K562 (cell line): ENCODE results near the gene RTBDN. TPM values are rescaled to one million over a fixed set of nuclear protein-coding genes. Genes with fewer than 3 reads are reported as not detected.

ENCODE experiments used
- ATAC-seq: fragments of 200-7000 bp; cut with Tn5 transposase; 3 replicates; pipeline ENCODE4 v1.9.1; 2020; ENCODE audit warnings: moderate library complexity
- BruUV-seq: library from RNA; stranded (reverse); fragments of 400-500 nt; replicated peaks from 2 replicates; lab custom pipeline; 2021; lab: Mats Ljungman, UMichigan
- CTCF ChIA-PET: fragments of 300-600 bp; formaldehyde crosslinking; extraction: SDS; loops from one replicate; lab custom pipeline; 2021; ENCODE audit warnings: low intra/inter-chr PET ratio; lab: Yijun Ruan, JAX
- POLR2A ChIA-PET: fragments of 300-600, 350-650 bp; sonication (Branson Sonifier 250); formaldehyde crosslinking; extraction: SDS; loops from one replicate; lab custom pipeline; 2021; ENCODE audit warnings: antibody characterized with exemption, inconsistent platforms; lab: Yijun Ruan, JAX
- DNase-seq, 4 experiments: peaks; one replicate each; pipeline versions ENCODE4 v3.0.0 to v3.0.0-alpha.2; 2011 to 2018; ENCODE audit warnings: low spot score in 3 of 4, mixed read lengths in 3 of 4; ENCODE audit errors: extremely low read depth in 1 of 4
- FAIRE-seq: peaks from 2 replicates; lab custom pipeline; 2011; peaks lifted over from hg19 to GRCh38; lab: Jason Lieb, UNC
- H2AFZ ChIP-seq: 2 replicates; pipeline ENCODE4 v1.6.0; 2011; ENCODE audit warnings: low read depth, low read length, control low read depth, inconsistent platforms
- H3K27ac ChIP-seq: fragments of 200-600 bp; 3 replicates; pipeline ENCODE4 v1.8.0; 2011; ENCODE audit warnings: low read depth, mild to moderate bottlenecking, control low read depth, inconsistent platforms, low read length, moderate library complexity, mixed read lengths; ENCODE audit errors: extremely low read depth
- H3K27me3 ChIP-seq, 2 experiments: fragments of 300-600 bp in 1 of 2; 2 replicates in 1 of 2; 3 replicates in 1 of 2; pipeline versions ENCODE4 v1.6.0 to v1.8.0; 2011; ENCODE audit warnings: inconsistent platforms in 2 of 2, low read length in 2 of 2, mild to moderate bottlenecking in 1 of 2, mixed read lengths in 1 of 2, moderate library complexity in 1 of 2; ENCODE audit not compliant: control insufficient read depth in 2 of 2, insufficient read depth in 2 of 2
- H3K36me3 ChIP-seq: fragments of 300-600 bp; 3 replicates; pipeline ENCODE4 v1.8.0; 2011; ENCODE audit warnings: mild to moderate bottlenecking, low read length, inconsistent platforms; ENCODE audit not compliant: control insufficient read depth, insufficient read depth
- H3K4me1 ChIP-seq, 2 experiments: fragments of 200-600 bp in 1 of 2; replicated peaks in 1 of 2; 2 replicates in 1 of 2; 3 replicates in 1 of 2; pipeline versions ENCODE4 v1.5.1 to v1.8.0; 2011; ENCODE audit warnings: inconsistent platforms in 2 of 2, low read length in 2 of 2, mild to moderate bottlenecking in 1 of 2, mixed read lengths in 1 of 2, moderate library complexity in 1 of 2; ENCODE audit not compliant: control insufficient read depth in 2 of 2, insufficient read depth in 2 of 2
- H3K4me2 ChIP-seq: 2 replicates; pipeline ENCODE4 v1.6.1; 2011; ENCODE audit warnings: low read length, control low read depth, inconsistent platforms, mixed read lengths; ENCODE audit not compliant: insufficient read depth
- H3K4me3 ChIP-seq: fragments of 200-600 bp; sonication (generic), shearing (Covaris generic); 2 replicates; pipeline ENCODE4 v1.5.1; 2016; ENCODE audit warnings: control low read depth, inconsistent platforms
- H3K79me2 ChIP-seq: fragments of 200-600 bp; 3 replicates; pipeline ENCODE4 v1.8.0; 2011; ENCODE audit warnings: low read length, inconsistent platforms; ENCODE audit not compliant: control insufficient read depth, insufficient read depth
- H3K9ac ChIP-seq, 2 experiments: 2 replicates each; pipeline versions ENCODE4 v1.6.0 to v1.6.1; 2011; ENCODE audit warnings: low read depth in 2 of 2, low read length in 2 of 2, control low read depth in 1 of 2, inconsistent platforms in 1 of 2, mild to moderate bottlenecking in 1 of 2, mixed read lengths in 1 of 2; ENCODE audit not compliant: insufficient read depth in 1 of 2
- H3K9me1 ChIP-seq: one replicate; pipeline ENCODE4 v1.6.0; 2011; ENCODE audit warnings: inconsistent platforms, mild to moderate bottlenecking, low read length, moderate library complexity; ENCODE audit not compliant: control insufficient read depth, insufficient read depth
- H3K9me3 ChIP-seq: replicated peaks from 2 replicates; pipeline ENCODE4 v1.5.1; 2011; ENCODE audit warnings: low read depth, low read length, inconsistent platforms; ENCODE audit not compliant: control insufficient read depth, insufficient read depth
- H4K20me1 ChIP-seq: replicated peaks from 2 replicates; pipeline ENCODE4 v1.6.1; 2011; ENCODE audit warnings: low read length, inconsistent platforms, mixed read lengths; ENCODE audit not compliant: control insufficient read depth, insufficient read depth
- BRF2 ChIP-seq: IDR thresholded peaks from 3 replicates; pipeline ENCODE4 v1.6.1; 2011; ENCODE audit warnings: borderline replicate concordance, mild to moderate bottlenecking; ENCODE audit not compliant: insufficient read length, insufficient read depth
- CBFA2T3 ChIP-seq: fragments of 450-650 bp; IDR thresholded peaks from 2 replicates; pipeline ENCODE4 v1.6.1; 2017
- CHCHD3 ChIP-seq: fragments of 250-450 bp; sonication (Bioruptor Pico); IDR thresholded peaks from 2 replicates; pipeline ENCODE4 v2.1.2; 2022; ENCODE audit warnings: mild to moderate bottlenecking
- DACH1 ChIP-seq: fragments of 450-650 bp; IDR thresholded peaks from 2 replicates; pipeline ENCODE4 v1.6.1; 2018; ENCODE audit not compliant: partially characterized antibody
- EP300 ChIP-seq: IDR thresholded peaks from 2 replicates; pipeline ENCODE4 v1.6.1; 2012; ENCODE audit warnings: low read length, improper control_type of control experiment
- ETV5 ChIP-seq: sonication (generic); formaldehyde crosslinking; IDR thresholded peaks from 2 replicates; pipeline ENCODE4 v1.4.0; 2020; ENCODE audit warnings: low read depth, mild to moderate bottlenecking, missing genetic modification reagents
- FOXK2 ChIP-seq, 2 experiments: fragments of 450-650 bp; IDR thresholded peaks in 1 of 2; conservative IDR thresholded peaks in 1 of 2; 2 replicates each; pipeline ENCODE4 v1.6.1; 2016; ENCODE audit warnings: low read depth in 2 of 2, mild to moderate bottlenecking in 1 of 2
- FOXM1 ChIP-seq, 2 experiments: fragments of 450-650 bp in 1 of 2; sonication (generic) in 1 of 2; formaldehyde crosslinking in 1 of 2; IDR thresholded peaks; 2 replicates each; pipeline versions ENCODE4 v1.6.1 to v1.9.0; 2017 to 2022; ENCODE audit warnings: low read depth in 2 of 2, mild to moderate bottlenecking in 2 of 2, missing genetic modification reagents in 1 of 2, moderate library complexity in 1 of 2
- FOXP4 ChIP-seq: sonication (generic); formaldehyde crosslinking; IDR thresholded peaks from 2 replicates; pipeline ENCODE4 v1.8.0; 2022; ENCODE audit warnings: mild to moderate bottlenecking, missing genetic modification reagents, borderline replicate concordance
- HMG20B ChIP-seq: fragments of 250-450 bp; sonication (Bioruptor Pico); IDR thresholded peaks from 2 replicates; pipeline ENCODE4 v1.5.0; 2021; ENCODE audit warnings: mild to moderate bottlenecking
- ILF3 ChIP-seq: fragments of 450-650 bp; IDR thresholded peaks from 2 replicates; pipeline ENCODE4 v1.6.1; 2018; ENCODE audit warnings: antibody characterized with exemption, mild to moderate bottlenecking, moderate library complexity, borderline replicate concordance
- LEF1 ChIP-seq: fragments of 450-650 bp; IDR thresholded peaks from 2 replicates; pipeline ENCODE4 v1.6.1; 2016; ENCODE audit warnings: mild to moderate bottlenecking
- SMARCE1 ChIP-seq: fragments of 450-650 bp; IDR thresholded peaks from 2 replicates; pipeline ENCODE4 v1.7.1; 2016; ENCODE audit warnings: mild to moderate bottlenecking
- SNRNP70 ChIP-seq: fragments of 200-400 bp; formaldehyde crosslinking; optimal IDR thresholded peaks from 2 replicates; pipeline ENCODE3; 2017; ENCODE audit warnings: low read depth, low read length
- SRSF9 ChIP-seq: fragments of 200-400 bp; formaldehyde crosslinking; IDR thresholded peaks from 2 replicates; pipeline ENCODE4 v1.6.1; 2017; ENCODE audit warnings: low read depth, low read length, borderline replicate concordance
- TCF3 ChIP-seq: sonication (generic); formaldehyde crosslinking; IDR thresholded peaks from 2 replicates; pipeline ENCODE4 v1.4.0; 2020; ENCODE audit warnings: mild to moderate bottlenecking, missing genetic modification reagents
- TRIM24 ChIP-seq, 2 experiments: fragments of 450-650 bp; IDR thresholded peaks; 2 replicates each; pipeline ENCODE4 v1.6.1; 2016
- ZNF277 ChIP-seq: fragments of 250-450 bp; sonication (Bioruptor Pico); IDR thresholded peaks from 2 replicates; pipeline ENCODE4 v1.8.0; 2022; ENCODE audit warnings: inconsistent platforms, mild to moderate bottlenecking, moderate library complexity, borderline replicate concordance
- WGBS: fragments of 100-300 bp; shearing (Covaris generic); methylation state at CpG from one replicate; pipeline ENCODE4 v1.1.6; 2016; ENCODE audit warnings: low coverage, mixed read lengths; ENCODE audit not compliant: insufficient coverage; ENCODE audit errors: missing lambda C conversion rate; 5-methylcytosine and 5-hydroxymethylcytosine counted together
- in situ Hi-C: fragments of 300-500 bp; cut with MboI; formaldehyde crosslinking; loops from 4 replicates; pipeline ENCODE4 v1.15.0; 2018; ENCODE audit warnings: inconsistent platforms, mixed read lengths
- intact Hi-C: fragments of 100-400 bp; cut with micrococcal nuclease; formaldehyde crosslinking; loops from 2 replicates; pipeline ENCODE4 v1.14.2; 2022
- polyA plus RNA-seq, 8 experiments: library from polyadenylated mRNA; depleted of rRNA in 4 of 8; stranded (reverse) in 5 of 8; unstranded in 3 of 8; fragments of >200 nt; fragmentation: Nextera tagmentation in 2 of 8; fragmentation: Illumina TruSeq in 1 of 8; extraction: Ambion mirVana in 2 of 8; extraction: Trizol in 1 of 8; gene quantifications; 2 replicates each; pipeline versions ENCODE4 v1.2.1 to v1.2.3, GENCODE V29; 2011 to 2014; ENCODE audit warnings: inconsistent platforms in 1 of 8, missing spikeins in 1 of 8
- total RNA-seq, 7 experiments: library from RNA; depleted of rRNA in 6 of 7; stranded (reverse); fragments of >200 nt in 6 of 7; fragmentation: Illumina TruSeq in 2 of 7; extraction: Trizol in 2 of 7; gene quantifications; 2 replicates each; pipeline versions ENCODE4 v1.2.1 to v1.2.3, GENCODE V29; 2011 to 2021; ENCODE audit warnings: low replicate concordance in 1 of 7

Gene RTBDN
- total and polyA plus RNA-seq, 9 of the 15 experiments (the other 6 are each of a cell fraction or from before 2014, with no cell fraction given), result 0.20 to 2.3 (median 0.72) TPM; not detected in 1

- in situ Hi-C loops, result no loop called here
- CTCF ChIA-PET, result no interaction called here
- no peak for TF ChIP-seq ZNF277 (CRISPR knock-in tag)
- TF ChIP-seq SRSF9, result no peak
- TF ChIP-seq SNRNP70, result no peak
- no peak for TF ChIP-seq LEF1
- TF ChIP-seq EP300, result no peak; the same call in 1 of the 2 replicates
- TF ChIP-seq CHCHD3 (CRISPR knock-in tag), result no peak
- no peak for TF ChIP-seq FOXM1 (IDR thresholded peaks at IDR 0.05; ENCODE audit: low read depth)
- TF ChIP-seq FOXM1 (CRISPR knock-in tag; IDR thresholded peaks at IDR 0.05; ENCODE audit: low read depth), result no peak
- no peak for TF ChIP-seq HMG20B (CRISPR knock-in tag)
- TF ChIP-seq TRIM24 (IDR thresholded peaks at IDR 0.05), result peak in 1 of 2 experiments; percentile 76; a peak in 2 of 4 replicates
- peak; percentile 61 to 99 for TF ChIP-seq FOXK2 (conservative IDR thresholded peaks at IDR 0.05 in 1 of 2, IDR thresholded peaks at IDR 0.05 in 1 of 2; ENCODE audit: low read depth in 2 of 2)
- peak; percentile 17 for TF ChIP-seq DACH1
- TF ChIP-seq TCF3 (CRISPR knock-in tag), result no peak; the same call in 1 of the 2 replicates
- TF ChIP-seq FOXP4 (CRISPR knock-in tag), result 0 out of 2 replicates have a peak, but pooled peaks have one; percentile 26
- TF ChIP-seq BRF2, result no peak
- peak; percentile 94 for TF ChIP-seq ETV5
- TF ChIP-seq SMARCE1, result 0 out of 2 replicates have a peak, but pooled peaks have one; percentile 7
- peak; percentile 22; the same call in 1 of the 2 replicates for TF ChIP-seq CBFA2T3
- TF ChIP-seq ILF3, result no peak
These were observed 44.3 kb downstream of the RTBDN start for GRCh38 chr19:12789904-12790619.

More at GRCh38 chr19:12789904-12790619, 44.3 kb downstream of the RTBDN start:
- peak; percentile 88 to 97 (median 92) for DNase-seq
- peak; percentile 42 for FAIRE-seq
- 1% methylated on average over 48 of the region's 56 CpGs for WGBS
- H3K4me3 ChIP-seq, result peak overlapping the region; percentile 83
- peaks cover 13% of the 10 kb centered on the region; the same call in 1 of the 2 replicates for H4K20me1 ChIP-seq
- POLR2A ChIA-PET, result interaction anchor here (0.7 to 3.5 kb wide), 7 partner anchors 8 to 179 kb away, joined by 3 to 39 read pairs (median 4); partner anchors contain the start of genes BEST2, GCDH, ZNF490 and ZNF791
- H3K9me1 ChIP-seq, result no peaks in the 10 kb centered on the region
- peak overlapping the region; percentile 96 for H3K4me2 ChIP-seq
- H3K9me3 ChIP-seq, result no peaks in the 10 kb centered on the region
- H3K36me3 ChIP-seq, result no peaks in the 10 kb centered on the region
- H2AFZ ChIP-seq, result peak overlapping the region; percentile 58
- no peaks in the 10 kb centered on the region for H3K27me3 ChIP-seq
- peak; percentile 70 for ATAC-seq
- H3K27ac ChIP-seq, result peak overlapping the region; percentile 89
- no TSS peak for BruUV-seq
- H3K4me1 ChIP-seq, result peaks cover 46 to 82% of the 10 kb centered on the region in 2 experiments
- peaks cover 36% of the 10 kb centered on the region for H3K79me2 ChIP-seq
- H3K9ac ChIP-seq, result peak overlapping the region; percentile 60 to 87
- intact Hi-C loops, result loop anchor here (10.0 kb wide), 1 partner anchor 225 kb away; no protein-coding TSS in a partner anchor
